SHP77 (cell line): ENCODE data around the gene CLDN6.

Experiments used
- DNase-seq, 2 experiments: peaks; one replicate each; lab custom pipeline; 2025; lab: John Stamatoyannopoulos, UW

The CLDN6 gene

GRCh38 chr16:2988590-2989099 is 29.3 kb downstream of the CLDN6 start:
- DNase-seq = no peak

- no peak for DNase-seq
Observed at GRCh38 chr16:2987833-2988232, 30.1 kb downstream of the CLDN6 start.

- no peak for DNase-seq
Observed at GRCh38 chr16:2987286-2987685, 30.7 kb downstream of the CLDN6 start.

- DNase-seq = no peak
Observed at GRCh38 chr16:2986623-2987188, 31.3 kb downstream of the CLDN6 start.

GRCh38 chr16:2985893-2986355 is 32.1 kb downstream of the CLDN6 start:
- peak in 1 of 2 experiments; percentile 42 for DNase-seq

- DNase-seq = no peak
Observed at GRCh38 chr16:2985462-2985861, 32.5 kb downstream of the CLDN6 start.

- DNase-seq = peak; percentile 64 to 73
Observed at GRCh38 chr16:2983706-2984136, 34.3 kb downstream of the CLDN6 start.

GRCh38 chr16:2982402-2982801 is 35.6 kb downstream of the CLDN6 start:
- DNase-seq = no peak

GRCh38 chr16:2981899-2982250 is 36.1 kb downstream of the CLDN6 start:
- DNase-seq = no peak

GRCh38 chr16:2981177-2981898 is 36.6 kb downstream of the CLDN6 start:
- no peak for DNase-seq

GRCh38 chr16:2980227-2981176 is 37.5 kb downstream of the CLDN6 start, which contains the start of gene PKMYT1:
PKMYT1 (minus strand) TSS chr16:2980446; CDS start chr16:2979657, 789 bp downstream.
- DNase-seq = peak; percentile 77 to 79

- no peak for DNase-seq
Observed at GRCh38 chr16:2979669-2980226, 38.2 kb downstream of the CLDN6 start.

- peak in 1 of 2 experiments; percentile 66 for DNase-seq
Observed at GRCh38 chr16:2977440-2977839, 40.5 kb downstream of the CLDN6 start.

- no peak for DNase-seq
Observed at GRCh38 chr16:2976673-2977072, 41.3 kb downstream of the CLDN6 start.

- no peak for DNase-seq
Observed at GRCh38 chr16:2976201-2976600, 41.8 kb downstream of the CLDN6 start.

- DNase-seq = no peak
Observed at GRCh38 chr16:2975161-2975795, 42.7 kb downstream of the CLDN6 start.

- no peak for DNase-seq
Observed at GRCh38 chr16:2974319-2975056, 43.5 kb downstream of the CLDN6 start.

GRCh38 chr16:2973605-2974318 is 44.2 kb downstream of the CLDN6 start:
- no peak for DNase-seq

- DNase-seq = no peak
Observed at GRCh38 chr16:2973093-2973492, 44.9 kb downstream of the CLDN6 start.
